PC-3 (cell line): ENCODE results near the gene CCDC171. TPM values are rescaled to one million over a fixed set of nuclear protein-coding genes. Genes with fewer than 3 reads are reported as not detected.
"Not testable (repeated sequence)": the region's sequence is repeated elsewhere in the genome, so short reads cannot be mapped to it uniquely, and the experiment has no call there.

Experiments used
- ATAC-seq: fragments of 200-7000 bp; cut with Tn5 transposase; 2 replicates; pipeline ENCODE4 v1.9.1; 2020; ENCODE audit warnings: mild to moderate bottlenecking, moderate library complexity
- BruUV-seq: library from RNA; stranded (reverse); fragments of 400-500 nt; replicated peaks from 2 replicates; lab custom pipeline; 2021; lab: Mats Ljungman, UMichigan
- CTCF ChIA-PET: fragments of 300-600 bp; sonication (Branson Sonifier 250); formaldehyde crosslinking; loops from one replicate; lab custom pipeline; 2022; ENCODE audit warnings: antibody characterized with exemption; lab: Charles Lee
- POLR2A ChIA-PET: fragments of 300-600 bp; sonication (Branson Sonifier 250); formaldehyde crosslinking; loops from one replicate; lab custom pipeline; 2022; ENCODE audit warnings: antibody characterized with exemption; ENCODE audit not compliant: unreplicated experiment; lab: Charles Lee
- DNase-seq: peaks from one replicate; pipeline ENCODE4 v3.0.0-alpha.2; 2015
- H2AFZ ChIP-seq: fragments of 300-600 bp; sonication (generic); 2 replicates; pipeline ENCODE4 v1.6.0; 2016; ENCODE audit warnings: antibody characterized with exemption, low read length
- H3F3A ChIP-seq: fragments of 300-600 bp; sonication (generic); one replicate; pipeline ENCODE4 v1.6.0; 2017; ENCODE audit warnings: antibody characterized with exemption, low read length, control low read depth, mild to moderate bottlenecking; ENCODE audit not compliant: unreplicated experiment
- H3K27ac ChIP-seq: fragments of 300-600 bp; sonication (generic); 2 replicates; pipeline ENCODE4 v1.5.1; 2016; ENCODE audit warnings: mild to moderate bottlenecking, low read length
- H3K27me3 ChIP-seq: fragments of 300-600 bp; sonication (generic); 2 replicates; pipeline ENCODE4 v1.6.1; 2016; ENCODE audit warnings: low read length, mixed read lengths
- H3K36me3 ChIP-seq: fragments of 300-600 bp; sonication (generic); 2 replicates; pipeline ENCODE4 v1.6.1; 2016; ENCODE audit warnings: low read depth, mixed run types, low read length, mixed read lengths
- H3K4me1 ChIP-seq: fragments of 300-600 bp; sonication (generic); 2 replicates; pipeline ENCODE4 v1.5.1; 2016; ENCODE audit warnings: low read length; ENCODE audit not compliant: insufficient read depth
- H3K4me2 ChIP-seq: fragments of 300-600 bp; sonication (generic); 2 replicates; pipeline ENCODE4 v1.6.0; 2016; ENCODE audit warnings: low read length
- H3K4me3 ChIP-seq: fragments of 300-600 bp; sonication (generic); 2 replicates; pipeline ENCODE4 v1.5.1; 2016; ENCODE audit warnings: mild to moderate bottlenecking, low read length, mixed read lengths
- H3K79me2 ChIP-seq: fragments of 300-600 bp; sonication (generic); 2 replicates; pipeline ENCODE4 v1.6.1; 2017; ENCODE audit warnings: low read length, mixed read lengths
- H3K9ac ChIP-seq: fragments of 300-600 bp; sonication (generic); 2 replicates; pipeline ENCODE4 v1.6.0; 2016; ENCODE audit warnings: mild to moderate bottlenecking, low read length
- H3K9me2 ChIP-seq: fragments of 300-600 bp; sonication (generic); replicated peaks from 2 replicates; pipeline ENCODE4 v1.6.1; 2016; ENCODE audit warnings: mixed run types, low read length, mixed read lengths
- H3K9me3 ChIP-seq: fragments of 300-600 bp; sonication (generic); 2 replicates; pipeline ENCODE4 v1.6.1; 2016; ENCODE audit warnings: low read length, mixed read lengths
- H4K20me1 ChIP-seq: fragments of 300-600 bp; sonication (generic); 2 replicates; pipeline ENCODE4 v1.6.1; 2016; ENCODE audit warnings: low read length, mixed read lengths
- EZH2 ChIP-seq: fragments of 300-600 bp; sonication (generic); IDR thresholded peaks from one replicate; pipeline ENCODE4 v1.6.1; 2017; ENCODE audit warnings: antibody characterized with exemption, mild to moderate bottlenecking, low read length; ENCODE audit not compliant: unreplicated experiment
- EZH2phosphoT487 ChIP-seq: fragments of 300-600 bp; sonication (generic); IDR thresholded peaks from 2 replicates; pipeline ENCODE4 v1.6.1; 2018; ENCODE audit warnings: mild to moderate bottlenecking, antibody characterized with exemption, low read length, borderline replicate concordance
- intact Hi-C: fragments of 100-400 bp; cut with micrococcal nuclease; formaldehyde crosslinking; loops from 2 replicates; pipeline ENCODE4 v1.9.0; 2023
- total RNA-seq: library from RNA; depleted of rRNA; stranded (reverse); fragments of >200 nt; gene quantifications from 2 replicates; pipeline ENCODE4 v1.2.3, GENCODE V29; 2014
- TF ChIP-seq, protein P1 (sequence below): fragments of 300-600 bp; sonication (generic); conservative IDR thresholded peaks from 2 replicates; pipeline ENCODE4 v1.5.1; 2017; ENCODE audit warnings: antibody characterized with exemption, low read depth, mild to moderate bottlenecking, low read length

The CCDC171 gene
- total RNA-seq, 1 experiment from 2014 or later = 2.7 TPM

DNA sequence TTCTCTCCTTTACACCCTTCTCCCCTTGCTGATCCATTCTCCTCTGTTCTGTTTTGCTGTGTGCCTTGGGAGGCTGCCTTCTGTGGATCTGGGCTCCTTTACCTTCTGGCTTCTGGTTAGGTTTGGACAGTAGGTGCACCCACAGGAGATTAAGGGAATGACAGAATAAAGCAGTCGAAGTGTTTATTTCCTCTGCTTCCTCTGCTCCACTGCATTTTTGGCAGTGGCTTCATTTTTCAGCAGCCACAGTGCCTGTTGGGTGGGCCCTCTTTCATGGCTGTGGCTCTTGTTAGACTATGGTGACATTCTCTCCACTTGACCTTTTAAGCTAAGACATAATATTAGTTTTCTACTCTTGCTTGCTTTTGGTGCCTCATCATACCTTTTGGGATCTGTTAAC is 144.1 kb downstream of the CCDC171 start:
- Histone ChIP-seq H3K79me2 (no peaks in the 10 kb centered on the region), H3K9me2 (no peaks in the 10 kb centered on the region), H3K27ac (no peak overlapping the region), H2AFZ (no peak overlapping the region), H3F3A (no peaks in the 10 kb centered on the region), H3K27me3 (no peaks in the 10 kb centered on the region), H3K4me1 (peaks cover 12% of the 10 kb centered on the region), H3K9ac (no peak overlapping the region), H3K36me3 (no peaks in the 10 kb centered on the region), H3K9me3 (no peaks in the 10 kb centered on the region), H4K20me1 (no peaks in the 10 kb centered on the region), H3K4me2 (peak overlapping the region; percentile 7; the same call in 1 of the 2 replicates), H3K4me3 (no peak overlapping the region)
- no peak for TF ChIP-seq EZH2phosphoT487
- no peak for TF ChIP-seq EZH2
- TF ChIP-seq, protein P1, sequence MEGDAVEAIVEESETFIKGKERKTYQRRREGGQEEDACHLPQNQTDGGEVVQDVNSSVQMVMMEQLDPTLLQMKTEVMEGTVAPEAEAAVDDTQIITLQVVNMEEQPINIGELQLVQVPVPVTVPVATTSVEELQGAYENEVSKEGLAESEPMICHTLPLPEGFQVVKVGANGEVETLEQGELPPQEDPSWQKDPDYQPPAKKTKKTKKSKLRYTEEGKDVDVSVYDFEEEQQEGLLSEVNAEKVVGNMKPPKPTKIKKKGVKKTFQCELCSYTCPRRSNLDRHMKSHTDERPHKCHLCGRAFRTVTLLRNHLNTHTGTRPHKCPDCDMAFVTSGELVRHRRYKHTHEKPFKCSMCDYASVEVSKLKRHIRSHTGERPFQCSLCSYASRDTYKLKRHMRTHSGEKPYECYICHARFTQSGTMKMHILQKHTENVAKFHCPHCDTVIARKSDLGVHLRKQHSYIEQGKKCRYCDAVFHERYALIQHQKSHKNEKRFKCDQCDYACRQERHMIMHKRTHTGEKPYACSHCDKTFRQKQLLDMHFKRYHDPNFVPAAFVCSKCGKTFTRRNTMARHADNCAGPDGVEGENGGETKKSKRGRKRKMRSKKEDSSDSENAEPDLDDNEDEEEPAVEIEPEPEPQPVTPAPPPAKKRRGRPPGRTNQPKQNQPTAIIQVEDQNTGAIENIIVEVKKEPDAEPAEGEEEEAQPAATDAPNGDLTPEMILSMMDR = no peak
- ChIA-PET POLR2A (interaction anchor here (0.6 kb wide), 1 partner anchor 16 kb away, joined by 3 read pairs; no protein-coding TSS in a partner anchor), CTCF (no interaction called here)
- ATAC-seq (peak; percentile 73), DNase-seq (peak; percentile 8)
- intact Hi-C loops = no loop called here
- no TSS peak for BruUV-seq

DNA sequence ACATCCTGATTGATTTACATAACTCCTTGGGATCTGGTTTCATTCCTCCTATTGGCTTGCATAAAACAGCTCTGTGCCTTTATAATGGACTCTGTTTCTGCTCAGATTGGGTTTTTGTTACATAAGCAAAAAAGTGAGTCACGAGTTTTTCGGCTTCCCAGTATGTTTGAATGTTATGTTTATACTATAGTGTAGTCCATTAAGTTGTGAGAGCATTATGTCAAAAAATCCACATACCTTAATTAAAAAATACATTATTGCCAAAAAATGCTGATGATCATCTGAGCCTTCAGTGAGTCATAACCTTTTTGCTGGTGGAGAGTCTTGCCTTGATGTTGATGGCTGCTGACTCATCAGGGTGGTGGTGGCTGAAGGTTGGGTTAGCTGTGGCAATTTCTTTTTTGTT is 144.6 kb downstream of the CCDC171 start:
- no TSS peak for BruUV-seq
- intact Hi-C loops = no loop called here
- POLR2A ChIA-PET = no interaction called here

DNA sequence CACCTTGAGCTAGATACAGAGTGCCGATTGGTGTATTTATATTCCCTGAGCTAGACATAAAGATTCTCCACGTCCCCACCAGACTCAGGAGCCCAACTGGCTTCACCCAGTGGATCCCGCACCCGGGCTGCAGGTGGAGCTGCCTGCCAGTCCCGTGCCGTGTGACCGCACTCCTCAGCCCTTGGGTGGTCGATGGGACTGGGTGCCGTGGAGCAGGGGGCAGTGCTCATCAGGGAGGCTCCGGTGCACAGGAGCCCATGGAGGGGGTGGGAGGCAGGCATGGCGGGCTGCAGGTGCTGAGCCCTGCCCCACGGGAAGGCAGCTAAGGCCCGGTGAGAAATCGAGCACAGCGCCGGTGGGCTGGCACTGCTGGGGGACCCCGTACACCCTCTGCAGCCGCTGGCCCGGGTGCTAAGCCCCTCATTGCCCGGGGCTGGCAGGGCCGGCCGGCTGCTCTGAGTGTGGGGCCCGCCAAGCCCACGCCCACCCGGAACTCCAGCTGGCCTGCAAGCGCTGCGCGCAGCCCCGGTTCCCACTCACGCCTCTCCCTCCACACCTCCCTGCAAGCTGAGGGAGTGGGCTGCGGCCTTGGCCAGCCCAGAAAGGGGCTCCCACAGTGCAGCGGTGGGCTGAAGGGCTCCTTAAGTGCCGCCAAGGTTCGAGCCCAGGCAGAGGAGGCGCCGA is 147.2 kb downstream of the CCDC171 start:
- ATAC-seq, POLR2A ChIA-PET, H3F3A ChIP-seq, H3K9ac ChIP-seq, H3K27ac ChIP-seq, H3K79me2 ChIP-seq, CTCF ChIA-PET, BruUV-seq, H3K4me2 ChIP-seq, H3K4me3 ChIP-seq, H2AFZ ChIP-seq, H4K20me1 ChIP-seq, H3K9me3 ChIP-seq, H3K9me2 ChIP-seq, DNase-seq, H3K27me3 ChIP-seq, intact Hi-C loops, H3K36me3 ChIP-seq: not testable (repeated sequence)
- H3K4me1 ChIP-seq = peaks cover 12% of the 10 kb centered on the region

More for the DNA sequence above, 144.6 kb downstream of the CCDC171 start:
- no peak overlapping the region for H3K9ac ChIP-seq
- peaks cover 12% of the 10 kb centered on the region for H3K4me1 ChIP-seq
- ATAC-seq (peak; percentile 93), DNase-seq (peak; percentile 65)
- CTCF ChIA-PET = no interaction called here
- no peak overlapping the region for H3K4me3 ChIP-seq
- peak overlapping the region; percentile 7; the same call in 1 of the 2 replicates for H3K4me2 ChIP-seq
- H3K79me2 ChIP-seq = no peaks in the 10 kb centered on the region
- H2AFZ ChIP-seq = no peak overlapping the region
- H3K9me3 ChIP-seq = no peaks in the 10 kb centered on the region
- H3K9me2 ChIP-seq = no peaks in the 10 kb centered on the region
- H3K36me3 ChIP-seq = no peaks in the 10 kb centered on the region
- TF ChIP-seq EZH2 (no peak), EZH2phosphoT487 (no peak)
- TF ChIP-seq, protein P1 = no peak
- no peaks in the 10 kb centered on the region for H4K20me1 ChIP-seq
- no peak overlapping the region for H3K27ac ChIP-seq
- no peaks in the 10 kb centered on the region for H3F3A ChIP-seq
- no peaks in the 10 kb centered on the region for H3K27me3 ChIP-seq
